HL-60 (cell line): ENCODE results near the gene BUD23.

ENCODE experiments used
- DNase-seq, 2 experiments: peaks; one replicate each; pipeline ENCODE4 v3.0.0-alpha.2; 2010 to 2020; ENCODE audit warnings: low read depth in 1 of 2, low spot score in 1 of 2
- H3K27ac ChIP-seq: fragments of 250-450 bp; sonication (Bioruptor Pico); replicated peaks from 2 replicates; pipeline ENCODE4 v1.5.1; 2020; ENCODE audit warnings: mild to moderate bottlenecking, moderate library complexity
- H3K27me3 ChIP-seq: fragments of 250-450 bp; sonication (Bioruptor Pico); 2 replicates; pipeline ENCODE4 v1.5.1; 2021; ENCODE audit warnings: mild to moderate bottlenecking, moderate library complexity; ENCODE audit not compliant: insufficient read depth, poor library complexity, severe bottlenecking
- H3K4me3 ChIP-seq: replicated peaks from 2 replicates; pipeline ENCODE4 v1.5.1; 2011; ENCODE audit warnings: mild to moderate bottlenecking, control low read depth, low read length; ENCODE audit not compliant: insufficient read depth
- GABPA ChIP-seq: IDR thresholded peaks from 2 replicates; pipeline ENCODE4 v1.6.1; 2012; ENCODE audit warnings: low read depth
- POLR2AphosphoS5 ChIP-seq: IDR thresholded peaks from 2 replicates; pipeline ENCODE4 v1.6.1; 2012; ENCODE audit warnings: low read depth
- REST ChIP-seq: IDR thresholded peaks from 2 replicates; pipeline ENCODE4 v1.6.1; 2012; ENCODE audit warnings: low read depth; ENCODE audit not compliant: insufficient replicate concordance
- SPI1 ChIP-seq: IDR thresholded peaks from 2 replicates; pipeline ENCODE4 v1.6.1; 2012; ENCODE audit warnings: low read depth, mild to moderate bottlenecking, borderline replicate concordance
- TF ChIP-seq, protein P1 (sequence below): IDR thresholded peaks from one replicate; pipeline ENCODE4 v1.5.1; 2011; ENCODE audit warnings: low read length, control low read depth, inconsistent platforms; ENCODE audit not compliant: insufficient read depth

BUD23 gene

DNA sequence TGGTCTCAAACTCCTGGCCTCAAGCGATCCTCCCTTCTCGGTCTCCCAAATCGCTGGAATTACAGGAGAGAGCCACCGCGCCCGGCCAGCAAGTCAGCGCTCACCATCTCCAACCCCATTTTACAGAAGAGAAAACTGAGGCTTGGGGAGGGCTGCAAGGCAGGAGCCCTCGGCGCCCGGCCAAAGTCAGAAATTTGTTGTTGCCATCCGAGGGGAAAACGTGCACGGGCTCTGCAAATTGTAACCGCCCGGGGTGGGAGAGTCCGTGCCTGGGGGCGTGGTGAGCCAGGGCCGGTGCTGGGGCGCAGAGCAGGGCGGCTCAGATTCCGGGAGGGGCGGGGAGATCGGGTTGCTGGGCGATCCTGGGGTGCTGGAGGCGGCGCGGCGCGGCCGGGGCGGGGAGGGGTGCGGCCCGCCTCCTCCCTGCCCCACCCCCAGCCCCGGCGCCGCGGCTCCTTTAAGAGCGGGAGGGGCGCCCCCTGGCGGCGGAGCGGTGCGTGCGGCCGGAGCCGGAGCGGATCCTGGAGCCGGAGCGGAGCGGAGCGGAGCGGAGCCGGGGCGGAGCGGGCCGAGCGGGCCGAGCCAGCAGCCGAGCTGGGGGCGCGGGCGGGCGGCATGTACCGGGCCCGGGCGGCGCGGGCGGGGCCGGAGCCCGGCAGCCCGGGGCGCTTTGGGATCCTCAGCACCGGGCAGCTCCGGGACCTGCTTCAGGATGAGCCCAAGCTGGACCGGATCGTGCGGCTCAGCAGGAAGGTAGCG is 15.9 kb upstream of the BUD23 start, which contains the start of gene VPS37D:
VPS37D (plus strand) TSS at position 488 of the 759 bp plus-strand sequence; CDS start at position 616, 128 bp downstream.
- no peak within 1 kb of the TSS for H3K27ac ChIP-seq
- TF ChIP-seq, protein P1, sequence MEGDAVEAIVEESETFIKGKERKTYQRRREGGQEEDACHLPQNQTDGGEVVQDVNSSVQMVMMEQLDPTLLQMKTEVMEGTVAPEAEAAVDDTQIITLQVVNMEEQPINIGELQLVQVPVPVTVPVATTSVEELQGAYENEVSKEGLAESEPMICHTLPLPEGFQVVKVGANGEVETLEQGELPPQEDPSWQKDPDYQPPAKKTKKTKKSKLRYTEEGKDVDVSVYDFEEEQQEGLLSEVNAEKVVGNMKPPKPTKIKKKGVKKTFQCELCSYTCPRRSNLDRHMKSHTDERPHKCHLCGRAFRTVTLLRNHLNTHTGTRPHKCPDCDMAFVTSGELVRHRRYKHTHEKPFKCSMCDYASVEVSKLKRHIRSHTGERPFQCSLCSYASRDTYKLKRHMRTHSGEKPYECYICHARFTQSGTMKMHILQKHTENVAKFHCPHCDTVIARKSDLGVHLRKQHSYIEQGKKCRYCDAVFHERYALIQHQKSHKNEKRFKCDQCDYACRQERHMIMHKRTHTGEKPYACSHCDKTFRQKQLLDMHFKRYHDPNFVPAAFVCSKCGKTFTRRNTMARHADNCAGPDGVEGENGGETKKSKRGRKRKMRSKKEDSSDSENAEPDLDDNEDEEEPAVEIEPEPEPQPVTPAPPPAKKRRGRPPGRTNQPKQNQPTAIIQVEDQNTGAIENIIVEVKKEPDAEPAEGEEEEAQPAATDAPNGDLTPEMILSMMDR, result peak; percentile 18
- TF ChIP-seq SPI1, result no peak

GRCh38 chr7:73668103-73668885 is 15.1 kb upstream of the BUD23 start:
- TF ChIP-seq GABPA, result no peak
- TF ChIP-seq POLR2AphosphoS5, result no peak
- TF ChIP-seq SPI1, result no peak
- no peak for TF ChIP-seq REST
- TF ChIP-seq, protein P1, result no peak
- peaks cover 30% of the 10 kb centered on the region for H3K27me3 ChIP-seq
- no peak overlapping the region for H3K27ac ChIP-seq
- DNase-seq, result no peak
- H3K4me3 ChIP-seq, result peak overlapping the region; percentile 20; the same call in 1 of the 2 replicates

More for the DNA sequence above, 15.9 kb upstream of the BUD23 start, which contains the start of gene VPS37D:
- H3K27me3 ChIP-seq, result peaks cover 33% of the 10 kb centered on the region
- peak; percentile 62 to 73 for DNase-seq
- peak within 1 kb of the TSS; percentile 36 for H3K4me3 ChIP-seq

GRCh38 chr7:73668886-73669230 is 14.5 kb upstream of the BUD23 start:
- Histone ChIP-seq H3K4me3 (no peak overlapping the region), H3K27ac (no peak overlapping the region), H3K27me3 (peaks cover 30% of the 10 kb centered on the region)
- no peak for TF ChIP-seq GABPA
- TF ChIP-seq, protein P1, result no peak
- TF ChIP-seq REST, result no peak
- TF ChIP-seq POLR2AphosphoS5, result no peak
- TF ChIP-seq SPI1, result no peak
- no peak for DNase-seq
